GM19240 (cell line): ENCODE results near the gene FUT2.
A peak's percentile ranks its signal among the peaks of the same experiment; 100 is the strongest.
"Not testable (repeated sequence)": the region's sequence is repeated elsewhere in the genome, so short reads cannot be mapped to it uniquely, and the experiment has no call there.

Experiments
- DNase-seq: peaks from one replicate; pipeline ENCODE4 v3.0.0; 2011; ENCODE audit warnings: low spot score; ENCODE audit not compliant: insufficient read length

Gene FUT2

GRCh38 chr19:48670699-48671445, 24.9 kb upstream of the FUT2 start:
- no peak for DNase-seq

GRCh38 chr19:48671446-48671995, 24.2 kb upstream of the FUT2 start:
- no peak for DNase-seq

GRCh38 chr19:48672994-48673393, 22.8 kb upstream of the FUT2 start, which contains the start of gene NTN5:
TSS of gene NTN5 (minus strand) at chr19:48673017. CDS start at chr19:48670986, 2,031 bp downstream.
- DNase-seq = no peak

- no peak for DNase-seq
Observed at GRCh38 chr19:48673436-48674100, 22.2 kb upstream of the FUT2 start.

- no peak for DNase-seq
Observed at GRCh38 chr19:48674216-48674809, 21.5 kb upstream of the FUT2 start.

GRCh38 chr19:48674921-48675824, 20.6 kb upstream of the FUT2 start:
- DNase-seq = peak; percentile 96

DNA sequence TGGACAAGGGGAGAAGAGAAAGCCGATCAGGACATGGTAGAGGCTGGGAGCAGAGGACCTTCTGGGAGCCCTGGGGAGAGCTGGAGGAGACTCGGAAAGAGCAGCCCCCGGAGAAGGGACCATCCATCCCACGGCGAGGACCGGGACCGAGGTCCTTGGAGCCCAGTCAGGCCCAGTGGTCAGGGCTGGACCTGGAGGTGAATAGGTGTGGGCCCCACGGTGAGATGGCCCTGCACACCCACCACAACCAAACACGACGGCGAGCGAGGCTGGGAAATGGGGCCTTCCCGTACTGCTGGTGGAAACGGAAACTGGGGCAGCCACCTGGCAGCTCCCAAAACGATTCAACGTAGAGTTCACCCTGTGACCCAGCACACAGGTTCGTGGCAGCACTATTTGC, 19.3 kb upstream of the FUT2 start:
- DNase-seq = no peak

DNA sequence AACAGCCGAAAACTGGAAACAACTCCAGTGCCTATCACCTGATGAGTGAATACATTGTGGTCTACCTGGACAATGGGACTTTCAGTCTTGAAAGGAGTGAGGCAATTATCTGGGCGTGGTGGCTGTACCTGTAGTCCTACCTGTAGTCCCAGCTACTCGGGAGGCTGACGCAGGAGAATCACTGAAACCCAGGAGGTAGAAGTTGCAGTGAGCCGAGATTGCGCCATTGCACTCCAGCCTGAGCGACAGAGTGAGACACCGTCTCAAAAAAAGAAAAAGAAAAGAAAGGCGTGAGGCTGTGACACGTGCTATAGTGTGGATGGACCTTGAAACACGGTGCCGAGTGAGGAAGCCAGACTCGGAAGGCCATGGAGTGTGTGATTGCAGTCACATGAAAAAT, 18.9 kb upstream of the FUT2 start:
- no peak for DNase-seq

GRCh38 chr19:48678201-48678600, 17.6 kb upstream of the FUT2 start:
- DNase-seq = no peak

DNA sequence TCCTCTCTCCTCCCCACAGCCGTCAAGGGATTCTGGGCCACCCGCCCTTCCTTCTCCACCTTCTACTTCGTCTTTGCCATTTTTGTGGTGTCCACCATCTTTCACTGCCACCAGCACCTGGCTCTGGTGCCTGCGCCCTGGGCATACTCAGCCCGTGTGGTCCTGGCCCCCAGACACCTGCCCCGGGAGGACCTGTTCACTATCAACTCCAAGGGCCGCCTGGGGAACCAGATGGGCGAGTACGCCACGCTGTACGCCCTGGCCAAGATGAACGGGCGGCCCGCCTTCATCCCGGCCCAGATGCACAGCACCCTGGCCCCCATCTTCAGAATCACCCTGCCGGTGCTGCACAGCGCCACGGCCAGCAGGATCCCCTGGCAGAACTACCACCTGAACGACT, 15.8 kb upstream of the FUT2 start:
- not testable (repeated sequence) for DNase-seq

DNA sequence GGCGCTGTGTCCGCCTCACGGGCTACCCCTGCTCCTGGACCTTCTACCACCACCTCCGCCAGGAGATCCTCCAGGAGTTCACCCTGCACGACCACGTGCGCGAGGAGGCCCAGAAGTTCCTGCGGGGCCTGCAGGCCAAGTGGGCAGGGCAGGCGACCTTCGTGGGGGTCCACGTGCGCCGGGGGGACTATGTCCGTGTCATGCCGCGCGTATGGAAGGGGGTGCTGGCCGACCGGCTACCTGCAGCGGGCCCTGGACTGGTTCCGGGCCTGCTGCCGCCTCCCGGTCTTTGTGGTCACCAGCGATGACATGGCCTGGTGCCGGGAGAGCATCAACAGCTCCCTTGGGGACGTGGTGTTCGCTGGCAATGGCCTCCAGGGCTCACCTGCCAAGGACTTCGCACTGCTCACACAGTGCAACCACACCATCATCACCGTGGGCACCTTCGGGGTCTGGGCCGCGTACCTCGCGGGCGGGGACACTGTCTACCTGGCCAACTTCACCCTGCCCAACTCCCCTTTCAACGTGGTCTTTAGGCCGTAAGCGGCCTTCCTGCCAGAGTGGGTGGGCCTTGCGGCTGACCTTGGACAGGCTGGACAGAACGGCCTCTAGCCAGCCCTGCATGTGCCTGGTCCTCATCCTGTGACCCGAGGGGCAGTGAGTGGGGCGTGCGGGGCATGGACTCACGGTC, 15.2 kb upstream of the FUT2 start:
- no peak for DNase-seq

- no peak for DNase-seq
Observed at GRCh38 chr19:48681127-48681470, 14.7 kb upstream of the FUT2 start.

DNA sequence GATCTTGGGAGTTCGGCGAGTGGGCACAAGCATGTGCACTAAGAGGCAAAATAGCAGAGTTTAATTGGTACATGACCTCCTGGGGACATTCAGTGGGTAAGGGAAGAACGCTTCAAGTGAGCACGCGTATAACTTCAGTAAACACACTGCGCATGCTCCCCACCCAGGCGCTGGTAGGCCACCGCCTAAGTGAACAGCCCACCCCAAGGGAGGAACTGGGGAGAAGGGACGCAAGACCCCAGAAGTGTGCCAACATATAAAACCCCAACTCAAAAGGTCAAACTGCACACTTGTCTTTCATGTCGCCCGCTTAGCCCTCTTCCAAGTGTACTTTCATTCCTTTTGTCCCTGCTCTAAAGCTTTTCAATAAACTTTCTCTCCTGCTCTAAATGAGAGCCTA, 12.4 kb upstream of the FUT2 start:
- no peak for DNase-seq

DNA sequence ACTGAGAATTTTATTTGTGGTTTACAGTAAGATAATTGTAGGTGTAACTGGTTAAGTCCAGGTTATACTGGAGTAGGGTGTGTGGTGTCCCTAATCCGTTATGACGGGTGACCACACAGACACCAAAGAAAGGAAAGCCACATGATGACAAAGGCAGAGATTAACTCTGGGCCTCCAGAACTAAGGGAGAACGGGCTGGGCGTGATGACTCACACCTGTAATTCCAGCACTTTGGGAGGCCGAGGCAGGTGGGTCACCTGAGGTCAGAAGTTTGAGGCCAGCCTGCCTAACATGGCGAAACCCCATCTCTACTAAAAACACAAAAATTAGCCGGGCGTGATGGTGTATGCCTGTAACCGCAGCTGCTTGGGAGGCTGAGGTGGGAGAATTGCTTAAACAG, 10.2 kb upstream of the FUT2 start:
- DNase-seq = no peak

- no peak for DNase-seq
Observed at GRCh38 chr19:48686088-48686487, 9.7 kb upstream of the FUT2 start.

DNA sequence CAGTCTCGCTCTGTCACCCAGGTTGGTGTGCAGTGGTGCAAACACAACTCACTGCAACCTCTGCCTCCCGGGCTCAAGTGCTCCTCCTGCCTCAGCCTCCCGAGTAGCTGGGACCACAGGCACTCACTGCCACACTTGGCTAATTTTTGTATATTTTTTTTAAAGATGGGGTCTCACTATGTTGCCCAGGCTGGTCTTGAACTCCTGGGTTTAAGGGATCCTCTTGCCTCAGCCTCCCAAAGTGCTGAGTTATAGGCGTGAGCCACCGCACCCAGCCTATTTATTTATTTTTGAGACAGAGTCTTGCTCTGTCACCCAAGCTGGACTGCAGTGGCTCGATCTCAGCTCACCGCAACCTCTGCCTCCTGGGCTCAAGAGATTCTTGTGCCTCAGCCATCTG, 9.1 kb upstream of the FUT2 start:
- not testable (repeated sequence) for DNase-seq

DNA sequence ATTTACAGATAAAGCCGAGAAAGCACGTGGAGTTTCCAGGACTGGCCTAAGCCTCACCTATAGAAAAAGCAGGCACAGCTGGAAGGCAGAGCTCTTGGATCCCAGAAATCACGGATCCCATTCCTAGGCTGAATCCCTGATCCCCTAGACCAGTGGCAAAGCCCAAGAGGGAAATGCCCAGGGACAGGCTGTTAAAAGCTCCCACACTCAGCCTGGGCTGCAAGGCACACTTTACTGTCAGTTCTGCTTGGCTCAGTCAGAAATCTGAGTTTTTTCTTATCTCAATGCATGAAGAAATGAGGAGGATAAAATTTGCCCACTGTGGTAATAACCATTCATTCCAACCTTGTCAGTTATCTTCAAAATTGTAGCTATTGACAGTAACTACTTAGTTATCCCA, 8.0 kb upstream of the FUT2 start:
- DNase-seq = no peak

DNA sequence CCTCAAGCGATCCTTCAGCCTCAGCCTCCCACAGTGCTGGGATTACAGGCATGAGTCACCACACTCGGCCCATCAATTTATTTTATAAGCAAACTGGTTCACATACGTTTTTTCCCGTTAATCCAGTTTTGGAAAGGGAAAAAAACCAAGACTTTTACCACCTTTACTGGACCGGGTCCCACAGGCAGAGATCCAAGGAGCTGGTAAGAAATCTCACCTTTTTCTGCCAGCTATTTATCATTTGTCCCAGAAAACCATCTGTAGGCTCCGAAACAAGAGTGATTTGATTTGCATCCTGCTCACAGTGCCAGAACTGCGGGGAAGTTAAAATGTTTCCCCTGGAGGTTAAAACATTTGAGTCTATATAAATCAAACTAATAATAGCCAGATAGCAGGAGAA, 6.3 kb upstream of the FUT2 start:
- no peak for DNase-seq

- DNase-seq = not testable (repeated sequence)
Observed at GRCh38 chr19:48693629-48694028, 2.1 kb upstream of the FUT2 start.

GRCh38 chr19:48696353-48697010, 711 bp downstream of the FUT2 start:
- no peak for DNase-seq
